Skeletal muscle satellite cell (primary cell): ENCODE results near the gene PLAU.
"Not testable (repeated sequence)": the region's sequence is repeated elsewhere in the genome, so short reads cannot be mapped to it uniquely, and the experiment has no call there.

Experiments used
- H3K27me3 ChIP-seq: 2 replicates; pipeline ENCODE4 v1.7.0; 2013; ENCODE audit warnings: low read length; ENCODE audit not compliant: control insufficient read depth, insufficient read depth
- H3K36me3 ChIP-seq: 2 replicates; pipeline ENCODE4 v1.7.0; 2013; ENCODE audit warnings: mild to moderate bottlenecking, control low read depth, low read length; ENCODE audit not compliant: insufficient read depth
- H3K4me1 ChIP-seq: 2 replicates; pipeline ENCODE4 v1.7.0; 2013; ENCODE audit warnings: low read length; ENCODE audit not compliant: control insufficient read depth, insufficient read depth
- H3K4me2 ChIP-seq: 2 replicates; pipeline ENCODE4 v1.7.0; 2013; ENCODE audit warnings: mild to moderate bottlenecking, low read length
- H3K4me3 ChIP-seq: 2 replicates; pipeline ENCODE4 v1.7.0; 2013; ENCODE audit warnings: low read length
- H3K9ac ChIP-seq: 2 replicates; pipeline ENCODE4 v1.7.0; 2013; ENCODE audit warnings: mild to moderate bottlenecking, low read depth, low read length, moderate library complexity
- H3K9me3 ChIP-seq: replicated peaks from 2 replicates; pipeline ENCODE4 v1.7.0; 2013; ENCODE audit warnings: mild to moderate bottlenecking, control low read depth, low read length

Gene PLAU

GRCh38 chr10:73891540-73891939 is 19.4 kb upstream of the PLAU start:
- H3K4me1 ChIP-seq = peaks cover 68% of the 10 kb centered on the region
- no peaks in the 10 kb centered on the region for H3K36me3 ChIP-seq
- H3K4me2 ChIP-seq = no peak overlapping the region
- H3K9ac ChIP-seq = no peak overlapping the region
- H3K9me3 ChIP-seq = no peaks in the 10 kb centered on the region
- no peaks in the 10 kb centered on the region for H3K27me3 ChIP-seq
- H3K4me3 ChIP-seq = no peak overlapping the region

DNA sequence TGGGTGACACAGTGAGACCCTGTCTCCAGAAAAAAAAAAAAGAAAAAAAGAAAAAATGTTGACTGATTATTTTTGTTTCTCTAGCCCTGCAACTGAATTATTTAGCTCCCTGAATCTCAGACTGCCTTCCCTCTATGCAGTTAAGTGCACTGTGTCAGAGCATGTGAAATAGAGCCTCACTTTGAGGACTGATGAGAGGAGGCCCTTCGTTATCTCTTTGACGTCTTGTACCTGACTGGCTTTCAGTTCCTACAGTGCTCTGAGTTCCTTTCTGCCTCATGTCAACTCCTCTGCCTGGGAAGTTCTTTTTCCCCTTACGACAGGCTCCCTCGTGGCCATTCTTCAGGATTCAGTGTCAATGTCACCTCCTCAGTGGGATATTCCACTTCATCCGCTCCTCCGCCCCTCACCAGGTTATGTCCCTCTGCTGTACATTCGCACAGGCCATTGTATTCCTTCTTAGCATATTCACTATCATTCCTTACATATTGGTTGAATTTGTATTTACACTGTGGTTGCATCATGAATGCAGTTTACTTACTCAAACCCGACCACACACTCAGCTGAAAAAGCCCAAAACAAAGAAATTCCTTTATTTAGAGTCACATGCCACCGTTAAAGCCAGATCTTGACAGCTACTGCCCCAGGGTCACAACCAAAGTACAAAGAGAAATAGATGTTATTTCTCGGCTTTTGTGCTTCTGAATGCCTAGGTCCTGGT is 18.5 kb upstream of the PLAU start:
- Histone ChIP-seq H3K9ac (no peak overlapping the region), H3K36me3 (no peaks in the 10 kb centered on the region), H3K4me3 (no peak overlapping the region), H3K4me2 (no peak overlapping the region), H3K4me1 (peaks cover 58% of the 10 kb centered on the region), H3K9me3 (no peaks in the 10 kb centered on the region), H3K27me3 (no peaks in the 10 kb centered on the region)

- no peak overlapping the region for H3K9ac ChIP-seq
- no peaks in the 10 kb centered on the region for H3K9me3 ChIP-seq
- peaks cover 52% of the 10 kb centered on the region for H3K4me1 ChIP-seq
- H3K4me2 ChIP-seq = no peak overlapping the region
- H3K36me3 ChIP-seq = no peaks in the 10 kb centered on the region
- no peak overlapping the region for H3K4me3 ChIP-seq
- H3K27me3 ChIP-seq = no peaks in the 10 kb centered on the region
Observed at GRCh38 chr10:73893426-73893825, 17.5 kb upstream of the PLAU start.

- Histone ChIP-seq H3K9ac (peak overlapping the region; percentile 50), H3K9me3 (no peaks in the 10 kb centered on the region), H3K27me3 (no peaks in the 10 kb centered on the region), H3K4me3 (no peak overlapping the region), H3K4me1 (peaks cover 52% of the 10 kb centered on the region), H3K4me2 (peak overlapping the region; percentile 13), H3K36me3 (no peaks in the 10 kb centered on the region)
Observed at GRCh38 chr10:73894245-73894971, 16.5 kb upstream of the PLAU start.

DNA sequence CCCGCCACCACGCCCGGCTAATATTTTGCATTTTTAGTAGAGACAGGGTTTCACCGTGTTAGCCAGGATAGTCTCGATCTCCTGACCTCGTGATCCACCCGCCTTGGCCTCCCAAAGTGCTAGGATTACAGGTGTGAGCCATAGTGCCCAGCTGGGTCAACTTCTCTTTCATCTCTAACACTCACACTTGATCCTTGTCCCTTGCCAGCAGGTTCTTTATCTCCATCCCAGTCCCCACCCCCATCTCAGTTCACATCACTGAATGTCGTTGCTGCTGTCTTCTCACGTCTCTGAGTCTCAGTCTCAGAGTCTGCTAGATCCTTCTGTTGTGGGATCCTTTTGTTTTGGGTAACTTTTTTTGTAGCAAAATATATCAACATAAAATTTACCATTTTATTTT is 15.6 kb upstream of the PLAU start:
- H3K9ac ChIP-seq, H3K4me2 ChIP-seq, H3K36me3 ChIP-seq, H3K4me3 ChIP-seq, H3K27me3 ChIP-seq, H3K9me3 ChIP-seq: not testable (repeated sequence)
- peaks cover 55% of the 10 kb centered on the region for H3K4me1 ChIP-seq

DNA sequence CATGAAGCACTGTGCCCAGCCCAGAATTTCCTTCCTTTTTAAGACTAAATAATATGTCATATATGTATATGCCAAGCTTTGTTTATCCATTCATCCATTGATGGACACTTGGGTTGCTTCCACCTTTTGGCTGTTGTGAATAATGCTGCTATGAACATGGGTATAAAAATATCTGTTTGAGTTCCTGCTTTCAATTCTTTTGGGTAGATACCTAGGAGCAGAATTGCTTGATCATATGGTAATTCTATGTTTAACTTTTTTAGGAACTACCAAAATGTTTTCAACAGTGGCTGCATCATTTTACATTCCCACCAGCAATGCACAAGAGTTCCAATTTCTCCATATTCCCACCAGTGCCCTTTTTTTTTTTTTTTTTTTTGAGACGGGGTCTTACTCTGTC is 13.2 kb upstream of the PLAU start:
- H3K9ac ChIP-seq = no peak overlapping the region
- no peaks in the 10 kb centered on the region for H3K36me3 ChIP-seq
- no peak overlapping the region for H3K4me2 ChIP-seq
- H3K9me3 ChIP-seq = no peaks in the 10 kb centered on the region
- no peaks in the 10 kb centered on the region for H3K27me3 ChIP-seq
- H3K4me3 ChIP-seq = no peak overlapping the region
- peaks cover 51% of the 10 kb centered on the region for H3K4me1 ChIP-seq

DNA sequence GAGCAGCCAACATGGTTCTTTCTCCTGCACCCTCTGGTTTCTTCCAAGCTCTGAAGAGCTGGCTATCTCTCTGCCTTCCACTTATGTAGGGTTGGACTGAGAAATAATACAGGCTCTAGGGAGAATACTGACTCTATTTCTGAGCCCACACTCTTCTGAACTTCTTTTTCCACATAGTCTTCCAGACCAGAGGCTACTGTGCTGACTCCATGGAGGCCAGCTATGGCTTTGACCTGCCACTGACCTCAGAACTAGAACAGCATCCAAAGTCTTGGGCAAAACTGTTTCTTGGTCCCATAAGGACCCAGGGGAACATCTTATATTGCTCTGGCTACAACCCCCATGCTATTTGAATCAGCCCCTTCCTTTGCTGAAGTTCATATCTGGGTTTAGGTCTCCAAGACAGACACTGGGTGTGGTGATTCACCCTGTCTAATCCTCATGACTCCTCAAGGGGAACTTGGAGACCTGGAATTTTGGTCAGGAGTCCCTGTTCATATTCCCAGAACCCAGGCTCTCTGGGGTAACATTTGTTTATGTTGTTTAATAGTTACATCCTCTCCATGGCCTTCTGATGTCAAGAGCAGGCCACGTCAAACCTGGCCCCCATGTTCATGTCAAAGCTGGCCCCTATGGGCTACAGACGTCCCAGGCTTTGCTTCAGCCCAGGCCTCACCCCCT is 12.1 kb upstream of the PLAU start:
- Histone ChIP-seq H3K4me3 (no peak overlapping the region), H3K36me3 (no peaks in the 10 kb centered on the region), H3K9me3 (no peaks in the 10 kb centered on the region), H3K4me1 (peaks cover 40% of the 10 kb centered on the region), H3K4me2 (peak overlapping the region; percentile 30), H3K27me3 (no peaks in the 10 kb centered on the region), H3K9ac (peak overlapping the region; percentile 22)

DNA sequence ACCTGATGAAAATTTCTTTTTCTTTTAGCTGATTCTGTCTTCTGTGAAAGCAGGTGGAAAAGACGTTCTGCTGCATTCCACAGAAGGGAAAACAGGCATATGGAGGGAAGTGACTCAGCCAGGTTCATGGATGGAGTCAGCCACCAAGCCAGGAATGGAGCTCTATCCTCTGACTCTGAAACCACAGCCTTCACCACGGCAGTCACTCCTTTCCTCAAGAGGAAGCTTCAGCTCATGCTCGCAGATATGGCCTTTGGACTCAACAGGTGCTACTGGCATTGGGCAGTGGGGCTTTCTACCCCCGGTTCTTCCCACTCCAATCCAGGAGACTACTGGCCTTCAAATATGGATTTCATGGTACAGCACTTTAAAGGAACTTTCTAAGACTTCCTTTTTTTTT is 11.5 kb upstream of the PLAU start:
- Histone ChIP-seq H3K4me1 (peaks cover 34% of the 10 kb centered on the region), H3K4me2 (peak overlapping the region; percentile 30), H3K9ac (peak overlapping the region; percentile 22), H3K4me3 (no peak overlapping the region), H3K36me3 (no peaks in the 10 kb centered on the region), H3K9me3 (no peaks in the 10 kb centered on the region), H3K27me3 (no peaks in the 10 kb centered on the region)

DNA sequence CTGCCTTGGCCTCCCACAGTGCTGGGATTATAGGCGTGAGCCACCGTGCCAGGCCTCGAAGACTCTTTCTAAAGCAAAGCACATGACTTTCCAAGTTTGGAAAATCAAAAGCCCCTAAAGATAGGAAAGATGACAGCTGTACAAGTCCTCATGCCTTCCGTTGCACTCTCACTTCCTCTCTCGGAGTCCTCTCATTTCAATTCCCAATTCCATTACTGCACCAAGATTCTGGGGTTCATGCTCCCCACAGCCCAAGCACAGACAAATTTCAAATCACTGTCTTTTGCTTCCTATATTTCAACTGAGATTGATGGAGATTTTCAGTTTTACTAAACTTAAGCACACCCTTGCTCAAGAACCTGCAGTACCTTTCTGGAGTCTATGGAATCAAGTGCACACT is 10.9 kb upstream of the PLAU start:
- Histone ChIP-seq H3K36me3 (no peaks in the 10 kb centered on the region), H3K4me2 (no peak overlapping the region), H3K9ac (no peak overlapping the region), H3K4me1 (peaks cover 28% of the 10 kb centered on the region), H3K27me3 (no peaks in the 10 kb centered on the region), H3K9me3 (no peaks in the 10 kb centered on the region), H3K4me3 (no peak overlapping the region)

- Histone ChIP-seq H3K27me3 (no peaks in the 10 kb centered on the region), H3K9me3 (no peaks in the 10 kb centered on the region), H3K9ac (no peak overlapping the region), H3K4me1 (peaks cover 34% of the 10 kb centered on the region), H3K36me3 (no peaks in the 10 kb centered on the region), H3K4me2 (no peak overlapping the region), H3K4me3 (no peak overlapping the region)
Observed at GRCh38 chr10:73901261-73901660, 9.7 kb upstream of the PLAU start.

DNA sequence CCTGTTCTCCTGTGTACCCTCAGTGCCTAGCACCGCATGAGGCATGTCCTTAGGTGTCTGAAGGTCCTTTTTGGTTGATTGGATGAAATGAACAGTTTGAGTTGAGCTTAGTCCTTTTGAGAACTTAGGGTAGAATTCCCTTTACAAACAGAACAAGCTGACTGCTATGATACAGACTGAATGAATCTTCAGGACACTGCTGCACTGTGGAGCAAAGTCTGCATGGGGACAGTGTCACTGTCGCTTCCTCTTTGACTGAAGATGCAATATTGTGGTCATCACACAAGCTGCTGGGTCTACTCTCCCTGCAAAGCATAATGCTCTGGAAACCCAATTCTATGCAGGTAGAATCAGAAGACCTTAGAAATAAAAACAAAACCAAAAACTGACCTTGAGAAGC is 8.6 kb upstream of the PLAU start:
- no peaks in the 10 kb centered on the region for H3K9me3 ChIP-seq
- H3K4me2 ChIP-seq = no peak overlapping the region
- no peaks in the 10 kb centered on the region for H3K27me3 ChIP-seq
- no peak overlapping the region for H3K9ac ChIP-seq
- no peaks in the 10 kb centered on the region for H3K36me3 ChIP-seq
- H3K4me1 ChIP-seq = peaks cover 45% of the 10 kb centered on the region
- no peak overlapping the region for H3K4me3 ChIP-seq
